Type B pancreatic cell (in vitro differentiated cells): Measurements from ENCODE around the gene LY6G6C. TPM values are rescaled to one million over a fixed set of nuclear protein-coding genes. Genes with fewer than 3 reads are reported as not detected.
A peak's percentile ranks its signal among the peaks of the same experiment; 100 is the strongest.

Source experiments
- DNase-seq: peaks from one replicate; pipeline ENCODE4 v3.0.0; 2021; ENCODE audit warnings: mixed read lengths; ENCODE audit not compliant: unreplicated experiment; ENCODE audit errors: extremely low spot score
- H3K27ac Mint-ChIP-seq: 2 replicates; pipeline ENCODE4 v1.8.0; 2021; ENCODE audit warnings: mild to moderate bottlenecking, mixed read lengths
- H3K27me3 Mint-ChIP-seq: 2 replicates; pipeline ENCODE4 v1.8.0; 2021; ENCODE audit warnings: mixed read lengths
- H3K36me3 Mint-ChIP-seq: 2 replicates; pipeline ENCODE4 v1.8.0; 2021; ENCODE audit warnings: mixed read lengths
- H3K4me1 Mint-ChIP-seq: one replicate; pipeline ENCODE4 v1.8.0; 2021; ENCODE audit warnings: mixed read lengths; ENCODE audit not compliant: unreplicated experiment
- H3K4me3 Mint-ChIP-seq: 2 replicates; pipeline ENCODE4 v1.8.0; 2021; ENCODE audit warnings: mild to moderate bottlenecking, mixed read lengths
- H3K9me3 Mint-ChIP-seq: 2 replicates; pipeline ENCODE4 v1.8.0; 2021; ENCODE audit warnings: mixed read lengths
- CTCF ChIP-seq: fragments of 200-600 bp; sonication (generic); conservative IDR thresholded peaks from 2 replicates; pipeline ENCODE4 v1.5.0; 2021; ENCODE audit warnings: antibody characterized with exemption, mild to moderate bottlenecking
- total RNA-seq: library from RNA; stranded (reverse); gene quantifications from 2 replicates; pipeline ENCODE4 v1.2.1, GENCODE V29; 2021; ENCODE audit warnings: low replicate concordance

The LY6G6C gene
- total RNA-seq, 1 donor from 2014 or later = 2.5 TPM

- H3K4me3 Mint-ChIP-seq = peak overlapping the region; percentile 95
- no peak for DNase-seq
- no peak for TF ChIP-seq CTCF
- H3K27ac Mint-ChIP-seq = peak overlapping the region; percentile 69
- peaks cover 23% of the 10 kb centered on the region for H3K4me1 Mint-ChIP-seq
- H3K36me3 Mint-ChIP-seq = peaks cover 35% of the 10 kb centered on the region
- H3K27me3 Mint-ChIP-seq = no peaks in the 10 kb centered on the region
- no peaks in the 10 kb centered on the region for H3K9me3 Mint-ChIP-seq
Measured at GRCh38 chr6:31727717-31728671, 6.4 kb upstream of the LY6G6C start.

GRCh38 chr6:31727034-31727716, 5.6 kb upstream of the LY6G6C start:
- peak overlapping the region; percentile 69 for H3K27ac Mint-ChIP-seq

DNA sequence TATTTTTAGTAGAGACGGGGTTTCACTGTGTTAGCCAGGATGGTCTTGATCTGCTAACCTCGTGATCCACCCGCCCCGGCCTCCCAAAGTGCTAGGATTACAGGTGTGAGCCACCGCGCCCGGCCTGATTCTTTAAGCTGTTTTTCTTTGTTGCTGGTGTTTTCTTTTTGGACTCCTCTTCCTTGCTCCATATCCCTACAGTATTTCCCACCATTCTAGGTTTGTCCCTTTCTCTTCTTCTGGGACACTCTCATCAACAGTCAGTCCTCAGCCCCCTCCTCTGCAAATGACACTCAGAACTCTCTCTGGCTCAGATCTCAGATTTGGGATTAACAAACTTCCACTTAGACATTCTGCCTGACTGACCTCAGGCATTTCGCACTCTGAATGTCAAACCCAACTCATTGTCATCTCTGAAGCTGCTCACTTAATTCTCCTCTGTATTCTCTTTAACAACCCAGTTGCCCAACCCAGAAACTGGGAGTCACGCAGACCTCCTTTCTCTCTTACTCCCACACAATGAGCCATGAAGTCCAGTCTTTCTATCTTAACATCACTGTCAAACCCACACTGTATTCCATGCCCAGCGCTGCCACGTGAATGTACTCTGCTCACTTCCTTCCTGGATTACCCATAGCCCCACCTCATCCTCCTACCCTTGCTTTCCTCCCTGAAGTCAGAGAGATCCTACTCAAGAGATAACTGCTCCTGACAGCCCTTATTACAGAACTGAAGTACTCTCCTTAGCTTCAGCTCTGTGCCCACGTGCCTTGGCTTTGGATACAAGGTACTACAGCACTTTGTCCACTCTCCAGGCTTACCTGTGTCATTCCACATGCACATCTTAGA, 4.2 kb upstream of the LY6G6C start:
- H3K27ac Mint-ChIP-seq = peak overlapping the region; percentile 32
- H3K4me1 Mint-ChIP-seq = peaks cover 19% of the 10 kb centered on the region
- no peak overlapping the region for H3K4me3 Mint-ChIP-seq
- no peak for DNase-seq
- H3K36me3 Mint-ChIP-seq = peaks cover 26% of the 10 kb centered on the region
- H3K27me3 Mint-ChIP-seq = no peaks in the 10 kb centered on the region
- no peaks in the 10 kb centered on the region for H3K9me3 Mint-ChIP-seq
- TF ChIP-seq CTCF = no peak

More at GRCh38 chr6:31727034-31727716, 5.6 kb upstream of the LY6G6C start:
- DNase-seq = no peak
- Mint-ChIP-seq H3K27me3 (no peaks in the 10 kb centered on the region), H3K4me3 (peak overlapping the region; percentile 77), H3K9me3 (no peaks in the 10 kb centered on the region), H3K36me3 (peaks cover 33% of the 10 kb centered on the region), H3K4me1 (peaks cover 23% of the 10 kb centered on the region)
- TF ChIP-seq CTCF = no peak

GRCh38 chr6:31723980-31724691, 2.6 kb upstream of the LY6G6C start:
- peak overlapping the region; percentile 13 for H3K27ac Mint-ChIP-seq
- H3K4me3 Mint-ChIP-seq = no peak overlapping the region
- no peaks in the 10 kb centered on the region for H3K27me3 Mint-ChIP-seq
- H3K36me3 Mint-ChIP-seq = peaks cover 21% of the 10 kb centered on the region
- peaks cover 16% of the 10 kb centered on the region for H3K4me1 Mint-ChIP-seq
- TF ChIP-seq CTCF = no peak
- H3K9me3 Mint-ChIP-seq = peaks cover 5% of the 10 kb centered on the region
- DNase-seq = no peak
